Stimulated activated CD4-positive, alpha-beta T cell treated with anti-CD3 and anti-CD28 coated beads, Interleukin-12 subunit alpha, Interleukin-12 subunit beta, amount 100 ng/mL, for 4 hours (primary cell): ENCODE measurements around the gene COL13A1.

Source experiments
- DNase-seq: peaks from one replicate; pipeline ENCODE4 v3.0.0-alpha.2; 2020

COL13A1 gene

DNA sequence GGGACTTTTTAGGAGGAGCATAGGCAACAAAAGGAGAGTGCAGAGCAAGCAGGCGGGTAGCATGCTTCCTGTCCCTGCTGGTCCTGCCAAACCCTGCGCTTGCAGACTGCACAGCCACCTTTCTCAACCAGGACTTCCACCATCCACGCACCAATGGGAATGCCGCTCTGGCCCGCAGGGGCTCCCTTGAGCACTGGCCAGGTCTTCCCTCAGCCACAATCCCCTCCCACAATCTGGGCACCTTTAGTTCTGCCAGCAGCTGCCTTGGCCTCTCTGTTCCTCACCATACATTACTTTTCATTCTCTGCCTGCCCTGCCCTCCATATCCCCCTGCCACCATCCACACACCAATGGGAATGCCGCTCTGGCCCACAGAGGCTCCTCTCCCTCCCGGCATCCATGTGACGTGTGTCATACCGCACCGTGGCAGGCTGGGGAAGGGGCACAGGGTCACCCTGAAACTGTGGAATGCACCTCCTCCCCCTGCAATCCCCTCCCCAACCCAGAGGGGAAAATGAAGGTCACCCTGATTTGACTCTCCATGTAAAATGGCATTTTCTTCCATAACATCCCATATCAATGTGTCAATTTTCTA lies 153.6 kb downstream of the COL13A1 start:
- DNase-seq: no peak

DNA sequence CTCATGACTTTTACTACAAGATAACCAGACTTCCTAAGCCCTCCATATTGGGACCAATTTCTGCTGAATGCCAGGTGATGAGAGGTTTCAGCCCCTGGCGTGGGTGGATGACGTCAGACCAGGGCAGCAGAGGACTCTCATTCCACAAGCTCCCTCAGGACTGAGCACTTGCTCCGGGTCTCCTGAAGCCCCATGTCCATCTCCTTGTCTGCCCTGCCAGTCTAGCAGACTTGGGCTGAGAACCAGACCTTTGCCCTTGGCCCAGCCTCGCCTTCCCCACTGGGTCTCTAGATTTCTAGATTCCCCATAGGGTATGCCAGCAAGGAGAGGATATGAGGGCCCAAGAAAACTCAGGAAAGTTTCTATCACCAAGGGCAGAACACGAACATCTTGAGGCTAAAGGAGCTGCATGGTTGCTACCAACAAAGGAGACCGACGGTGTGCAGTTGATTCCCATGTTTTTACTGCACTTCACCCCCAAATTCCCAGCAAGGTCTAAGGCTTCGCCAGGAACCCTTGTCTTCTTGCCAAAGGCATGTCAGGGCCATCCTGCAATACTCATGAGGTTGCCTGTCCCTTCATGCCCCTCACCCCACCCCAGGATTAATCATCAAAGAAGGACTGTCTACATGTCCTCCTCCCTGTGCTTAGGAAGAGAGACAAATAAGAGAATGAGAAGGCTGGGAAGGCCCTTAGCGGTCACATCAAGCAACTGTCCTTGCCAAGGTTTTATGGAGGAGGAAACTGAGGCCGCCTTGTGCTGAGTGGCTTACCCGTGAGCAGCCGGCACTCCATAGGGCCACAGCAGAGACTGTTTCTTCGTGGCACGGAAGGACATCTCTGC lies 154.4 kb downstream of the COL13A1 start:
- no peak for DNase-seq

DNA sequence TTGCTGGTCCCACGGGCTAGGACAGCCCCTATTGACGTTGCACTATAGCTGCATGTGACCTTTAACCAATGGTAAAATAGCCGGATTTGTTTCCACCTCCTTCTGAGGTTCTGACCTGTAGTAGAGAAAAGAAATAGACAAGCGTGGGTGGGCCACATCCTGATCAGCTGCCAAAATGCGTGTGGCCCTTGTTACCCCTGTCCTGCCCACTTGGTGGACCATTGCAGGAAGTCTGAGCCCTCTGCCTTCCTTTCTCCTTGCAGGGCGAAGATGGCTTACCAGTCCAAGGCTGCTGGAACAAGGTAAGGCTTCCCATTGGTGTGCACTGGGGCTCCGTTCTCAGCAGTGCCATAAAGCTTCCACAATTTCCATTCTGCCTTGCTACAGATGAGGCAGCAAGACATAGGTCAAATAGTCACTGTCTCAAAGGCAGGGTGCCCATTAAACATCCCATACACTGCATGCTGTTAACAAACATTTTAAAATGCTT lies 155.1 kb downstream of the COL13A1 start:
- no peak for DNase-seq

DNA sequence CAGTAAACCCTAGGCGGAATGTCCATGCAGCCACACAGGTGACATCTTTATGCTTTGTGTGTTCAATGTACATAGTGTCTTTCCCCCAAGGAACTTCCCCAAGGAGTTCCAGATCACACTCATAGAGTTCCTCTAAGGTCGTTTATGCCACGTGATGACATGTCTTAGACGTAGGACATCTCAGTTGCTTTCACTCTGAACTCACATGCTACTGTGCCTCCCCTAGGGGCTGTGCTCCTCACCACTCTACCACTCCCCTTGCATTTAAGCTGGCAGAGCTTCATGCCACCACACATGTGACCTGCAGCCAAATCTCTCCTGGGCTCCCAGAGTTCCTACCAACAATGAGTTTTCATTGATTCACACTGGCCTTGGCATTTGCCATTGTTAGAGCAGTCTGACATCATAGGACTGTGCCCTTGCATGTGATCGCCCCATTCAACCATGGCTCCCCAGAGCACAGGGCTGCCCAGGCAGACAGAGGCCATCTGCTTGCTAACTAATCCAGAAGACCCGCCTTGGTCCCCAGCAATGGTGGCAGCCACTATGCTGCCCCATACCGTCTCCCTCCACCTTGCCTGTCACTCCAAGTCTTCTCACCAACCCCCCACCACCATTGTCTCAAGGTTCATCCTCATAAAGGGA lies 155.7 kb downstream of the COL13A1 start:
- no peak for DNase-seq

DNA sequence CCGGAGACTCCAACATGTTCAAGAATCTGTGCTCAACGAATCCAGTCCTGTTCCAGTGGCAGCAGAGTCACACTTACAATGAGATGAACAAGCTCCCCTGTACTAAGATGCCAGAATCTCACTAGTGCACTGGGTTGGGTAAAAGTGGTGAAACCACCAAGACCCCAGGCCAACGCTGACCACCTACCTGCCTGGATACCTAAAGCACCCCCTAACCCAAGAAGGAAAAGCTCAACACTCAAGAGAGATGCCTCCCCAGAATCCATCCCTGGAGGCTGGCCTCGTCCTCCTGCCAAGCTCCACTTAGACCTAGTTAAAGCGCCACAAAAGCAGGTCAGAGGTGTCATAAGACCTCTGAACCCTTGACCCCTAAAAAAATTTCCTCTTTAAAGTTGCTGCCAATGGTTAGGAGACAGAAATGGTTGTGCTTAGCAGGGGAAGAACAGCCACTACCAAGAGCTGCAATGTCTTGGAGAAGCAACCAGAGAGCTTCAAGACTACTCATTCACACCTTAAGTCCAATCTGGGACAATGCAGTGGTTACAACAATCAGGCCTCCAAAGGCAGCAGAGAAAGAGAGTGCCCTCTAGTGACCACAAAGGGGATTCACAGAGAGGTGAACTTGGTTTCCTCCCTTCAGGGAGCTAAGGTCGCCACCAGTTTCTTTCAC lies 156.3 kb downstream of the COL13A1 start:
- no peak for DNase-seq

DNA sequence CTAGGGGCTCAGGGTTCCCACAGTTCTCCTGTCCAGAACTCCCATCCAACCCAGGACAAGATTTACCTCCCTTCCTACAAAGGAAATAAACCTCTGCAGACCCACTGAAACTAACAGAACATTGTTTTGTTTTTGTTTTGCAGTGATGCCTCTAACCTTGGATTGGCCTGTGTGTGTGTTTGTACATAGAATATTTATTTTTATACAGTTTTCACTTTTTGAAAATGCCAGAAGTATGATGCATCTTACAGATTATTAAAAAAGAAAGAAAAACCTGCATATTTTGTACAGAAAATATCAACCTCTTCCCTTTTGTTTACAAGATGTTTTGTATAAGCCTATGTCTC lies 156.8 kb downstream of the COL13A1 start:
- DNase-seq: no peak

DNA sequence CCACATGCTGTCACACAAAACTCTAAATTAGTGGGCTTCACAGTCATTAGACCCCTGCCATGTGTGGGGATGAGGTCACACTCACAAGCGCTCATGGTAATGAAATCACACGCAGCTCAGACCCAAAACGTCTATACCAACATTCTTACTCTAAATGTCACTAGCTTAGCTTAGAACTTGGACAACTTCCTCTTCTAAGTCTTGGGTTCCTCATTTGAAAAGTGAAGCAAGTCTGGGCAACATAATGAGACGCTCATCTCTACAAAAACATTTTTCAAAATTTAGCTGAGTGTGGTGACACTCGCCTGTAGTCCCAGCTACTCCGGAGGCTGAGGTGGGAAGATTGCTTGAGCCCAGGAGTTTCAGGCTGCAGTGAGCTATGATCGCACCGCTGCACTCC lies 158.2 kb downstream of the COL13A1 start:
- no peak for DNase-seq

DNA sequence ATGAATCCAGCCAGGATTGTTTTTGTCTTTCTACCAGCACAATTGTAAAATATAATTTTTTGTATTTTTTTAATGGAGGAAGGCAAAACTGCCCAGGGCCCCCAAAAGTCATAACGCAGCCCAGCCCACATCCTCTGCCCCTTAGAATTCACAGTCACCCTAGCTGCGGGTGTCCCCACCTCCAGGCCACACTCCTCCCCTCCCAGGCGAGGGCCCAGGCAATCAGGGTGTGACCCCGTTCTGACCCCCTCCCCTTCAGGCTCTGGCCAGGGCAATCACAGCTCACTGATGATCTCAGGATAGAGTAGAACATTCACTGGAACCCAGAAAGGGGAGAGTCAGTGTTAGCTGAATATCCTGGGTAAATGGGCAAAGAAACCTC lies 158.9 kb downstream of the COL13A1 start:
- DNase-seq: no peak

DNA sequence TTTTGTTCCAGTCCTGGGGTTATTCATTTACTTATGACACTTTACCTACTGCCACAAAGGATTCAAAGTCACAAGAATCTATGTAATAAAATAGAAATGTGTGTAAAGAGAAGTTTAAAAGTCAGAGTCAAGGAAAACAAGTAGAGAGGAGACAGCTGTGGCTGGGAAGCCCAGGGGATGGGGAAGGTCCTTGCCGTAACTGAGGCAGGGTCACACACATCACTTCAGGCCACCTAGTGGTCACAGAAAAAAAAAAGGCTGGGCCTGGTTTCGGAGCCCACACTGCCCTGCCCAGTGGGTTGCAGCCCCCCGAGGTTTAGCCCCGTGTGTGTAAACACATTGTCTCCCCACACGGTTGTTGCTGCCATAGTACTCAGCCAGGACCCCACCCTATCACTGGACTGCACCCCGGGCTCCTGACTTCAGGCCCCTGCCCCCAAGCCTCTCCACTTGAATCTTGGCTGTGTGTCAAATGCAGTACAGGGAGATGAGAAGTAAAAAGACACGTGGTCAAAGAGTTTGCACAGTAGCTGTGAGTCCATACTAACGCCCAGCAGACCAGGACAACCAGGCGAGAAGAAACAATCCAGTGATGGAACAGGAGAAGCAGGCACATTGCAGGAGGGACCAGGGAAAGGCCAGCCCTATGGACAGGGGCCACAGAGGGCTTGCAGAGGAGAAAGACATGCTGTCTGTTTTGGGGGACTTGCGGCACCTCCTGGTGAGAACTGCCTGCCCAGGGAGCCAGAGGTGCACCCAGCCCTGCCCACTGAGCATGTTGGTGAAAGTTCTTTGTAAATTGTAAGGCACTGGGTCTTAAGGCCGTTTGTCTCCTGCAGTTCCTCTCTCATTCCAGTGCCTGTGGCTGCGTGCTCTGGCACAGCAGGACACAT lies 159.5 kb downstream of the COL13A1 start:
- no peak for DNase-seq

DNA sequence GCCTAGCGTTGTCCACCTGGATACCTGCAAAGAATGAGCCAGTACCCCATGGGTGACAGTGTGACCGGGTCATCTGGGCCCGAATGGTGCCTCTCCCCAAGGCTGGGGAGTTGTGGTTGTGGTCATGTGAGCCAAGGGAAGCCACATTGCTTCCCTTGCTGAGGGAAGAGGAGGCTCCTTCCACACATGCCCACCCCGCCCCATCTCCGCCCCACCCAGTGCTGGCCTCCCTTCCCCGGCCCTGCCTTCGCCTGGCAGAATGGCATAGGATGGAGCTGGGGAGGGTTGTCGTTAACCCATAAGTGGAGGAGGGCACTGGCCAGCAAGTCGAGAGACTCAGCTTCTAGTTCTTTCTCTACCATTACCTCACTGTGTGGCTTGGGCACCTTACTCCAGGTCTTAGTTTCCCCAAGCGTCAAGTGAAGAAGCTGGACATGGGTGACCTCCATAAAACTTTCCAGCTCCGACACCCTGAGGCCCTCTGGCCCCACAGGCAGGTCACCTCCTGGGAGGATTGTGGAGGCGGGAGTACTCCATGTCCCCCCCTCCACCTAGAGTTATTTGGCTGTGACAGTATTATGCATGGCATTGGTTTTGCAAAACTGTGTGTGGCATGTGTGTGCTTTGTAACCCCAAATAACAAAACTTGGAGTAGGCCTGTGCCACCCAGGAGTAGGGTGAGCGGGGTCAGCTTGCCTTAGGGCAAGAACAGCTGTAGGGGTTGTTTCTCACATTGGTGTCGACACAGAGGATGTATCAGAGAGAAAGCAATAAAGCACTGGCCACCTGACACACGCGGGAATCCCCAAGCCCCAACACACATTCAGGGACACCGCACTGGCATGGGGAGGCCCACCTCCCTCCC lies 160.4 kb downstream of the COL13A1 start:
- DNase-seq: no peak

DNA sequence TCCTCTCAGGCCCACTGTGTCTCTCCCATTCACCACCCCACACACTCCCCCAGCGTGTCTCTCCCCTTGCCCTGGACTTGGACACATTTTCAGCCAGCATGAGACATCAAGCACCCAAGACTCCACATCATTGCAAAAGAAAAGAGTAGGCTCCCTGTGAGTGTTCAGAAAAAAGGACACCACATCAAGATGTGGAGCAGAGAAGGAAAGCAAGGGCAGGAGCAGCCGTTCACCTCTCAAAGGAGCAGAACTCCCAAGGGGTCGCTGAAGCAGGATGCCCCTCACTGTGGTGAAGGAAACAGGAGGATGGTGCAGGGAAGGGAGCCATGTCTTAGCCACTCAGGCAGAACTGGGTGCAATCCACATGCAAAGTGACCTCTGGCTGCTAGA lies 161.0 kb downstream of the COL13A1 start:
- no peak for DNase-seq

DNA sequence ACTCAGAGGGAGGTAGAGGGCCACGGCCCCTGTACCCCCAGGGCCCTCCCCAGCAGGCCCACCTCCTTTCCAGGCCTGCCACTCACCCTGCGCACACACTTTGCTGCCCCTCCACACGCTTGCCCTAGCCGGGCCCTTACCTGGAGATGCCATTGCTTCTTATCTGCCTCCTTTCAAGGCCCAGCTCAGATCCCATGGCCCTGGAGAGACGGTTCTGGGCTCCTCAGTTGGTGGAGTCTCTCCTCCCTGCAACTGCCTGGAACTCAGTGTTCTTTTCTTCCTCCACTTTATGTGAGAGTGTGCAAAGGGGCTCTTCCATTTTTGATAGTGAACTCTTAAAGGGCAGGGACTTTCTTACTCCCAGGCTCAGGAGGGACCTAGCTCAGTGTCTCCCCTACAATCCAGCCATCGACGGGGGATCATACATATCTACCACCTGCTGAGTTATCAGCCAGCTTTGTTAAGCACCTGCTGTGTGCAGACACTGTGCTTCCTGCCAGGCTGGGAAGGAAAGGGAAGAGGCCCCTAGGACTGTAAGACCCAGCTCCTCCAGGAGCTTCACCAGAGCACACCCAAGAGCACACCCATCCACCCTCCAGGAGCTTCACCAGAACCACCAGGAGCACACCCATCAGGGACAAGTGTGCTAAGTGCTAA lies 161.6 kb downstream of the COL13A1 start:
- no peak for DNase-seq

DNA sequence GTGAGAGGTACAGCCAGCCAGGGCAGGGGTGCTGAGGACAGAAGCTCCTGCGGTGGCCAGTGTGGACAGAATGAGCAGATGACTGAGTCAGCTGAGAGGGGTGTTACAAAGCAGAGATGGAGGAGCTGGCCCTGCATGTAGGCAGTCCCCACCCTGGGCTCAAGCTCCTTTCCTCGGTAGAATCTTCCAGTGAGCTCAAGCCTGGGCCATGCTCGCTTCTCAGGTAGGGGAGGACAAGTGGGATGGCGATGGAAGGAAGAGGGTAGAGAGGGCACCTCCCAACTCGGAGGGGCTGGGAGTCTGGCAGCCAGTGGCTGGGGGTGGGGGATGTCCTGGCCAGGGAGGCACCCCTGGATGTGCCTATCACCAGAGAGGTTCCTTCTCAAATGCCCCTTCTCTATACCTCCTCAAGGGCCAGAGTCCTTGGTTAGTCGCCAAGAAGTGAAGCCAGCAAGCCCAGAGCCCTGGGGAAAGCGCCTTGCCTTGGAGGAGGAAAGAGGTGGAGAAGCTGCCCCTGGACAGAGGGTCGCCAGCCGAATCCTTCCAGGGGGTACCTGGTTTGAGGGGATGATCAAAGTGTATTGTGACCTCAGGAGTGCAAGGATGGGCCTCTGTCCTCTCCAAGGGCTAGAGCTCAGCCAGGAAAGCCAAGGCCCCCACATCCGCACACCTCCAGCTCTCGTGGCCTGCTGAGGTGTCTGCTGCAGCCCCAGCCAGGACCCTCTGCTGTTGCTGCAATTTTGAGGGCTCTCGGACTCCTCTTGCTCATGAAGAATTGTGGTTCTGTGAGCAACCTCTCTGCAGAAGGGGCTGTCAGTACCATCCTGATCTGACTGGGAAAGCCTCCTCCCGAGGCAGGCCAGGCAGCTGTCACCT lies 162.4 kb downstream of the COL13A1 start:
- no peak for DNase-seq

DNA sequence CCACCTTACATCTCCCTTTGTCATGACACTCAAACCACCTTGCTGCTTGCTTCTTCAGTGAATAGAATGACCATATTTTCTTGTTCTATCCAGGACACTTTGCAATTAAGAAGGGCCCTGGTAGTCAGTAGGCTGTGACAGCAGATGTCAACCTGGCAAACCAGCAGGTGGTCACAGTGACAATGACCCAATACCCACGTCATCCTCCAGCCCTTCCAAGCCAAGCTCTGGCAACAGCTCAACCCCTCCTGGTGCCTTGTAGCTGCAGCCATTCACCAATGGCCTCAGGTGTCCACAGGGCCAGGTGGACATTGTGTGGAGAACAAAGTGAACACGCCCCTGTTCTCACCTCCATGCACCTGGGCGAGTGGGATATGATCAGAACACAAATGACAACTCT lies 163.4 kb downstream of the COL13A1 start:
- no peak for DNase-seq

DNA sequence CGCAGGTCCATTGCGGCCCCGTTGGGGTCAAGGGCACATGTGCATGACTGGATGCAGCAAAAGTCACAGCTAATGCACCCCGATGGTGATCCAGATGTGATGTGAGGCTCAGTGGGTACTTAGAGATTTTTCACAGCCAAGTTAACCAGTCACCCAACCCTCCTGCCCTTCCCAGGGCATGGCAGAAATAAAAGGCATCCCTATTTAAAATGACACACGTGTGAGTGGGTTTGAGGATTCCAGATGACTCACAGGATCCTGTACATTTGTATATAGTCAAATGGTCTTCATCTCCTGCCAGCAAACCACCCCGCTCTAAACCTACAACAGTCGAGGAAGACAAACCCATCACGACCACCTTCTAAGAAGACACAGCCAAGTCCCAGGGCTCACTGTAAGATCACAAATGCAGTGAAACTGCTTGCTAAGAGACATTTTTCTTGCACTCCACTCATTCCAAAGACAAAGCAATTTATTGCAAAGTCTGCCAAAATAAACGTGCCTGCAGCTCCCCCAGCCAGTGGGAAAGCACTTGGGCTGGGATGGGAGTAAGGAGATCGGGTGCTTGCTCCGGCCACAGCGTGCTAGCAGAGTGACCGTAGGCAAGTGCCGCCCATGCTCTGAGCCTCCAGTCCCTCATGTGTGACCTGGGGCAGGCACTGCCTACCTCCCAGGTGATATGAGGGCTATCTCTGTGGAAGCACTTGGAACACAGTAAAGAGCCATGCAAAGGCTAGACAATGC lies 164.4 kb downstream of the COL13A1 start:
- DNase-seq: no peak

DNA sequence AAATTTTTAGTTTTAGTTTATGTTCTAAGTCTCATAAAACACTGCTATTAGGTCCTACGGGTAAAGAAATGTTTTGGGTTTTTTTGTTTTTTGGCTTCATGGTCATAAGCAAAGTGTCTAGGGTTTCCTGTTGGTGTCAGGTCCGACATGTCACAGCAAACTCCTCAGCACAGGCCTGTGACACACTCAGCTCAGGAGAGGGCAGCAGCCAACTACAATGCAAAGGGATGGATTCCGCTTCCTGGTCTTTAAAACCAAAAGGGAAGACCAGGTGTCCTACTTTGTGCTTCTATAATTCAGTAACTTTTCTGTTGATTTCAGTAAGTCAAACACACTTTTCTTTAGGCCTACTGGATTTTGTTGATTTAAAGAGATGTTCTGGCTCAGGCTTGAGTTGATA lies 167.1 kb downstream of the COL13A1 start:
- no peak for DNase-seq

DNA sequence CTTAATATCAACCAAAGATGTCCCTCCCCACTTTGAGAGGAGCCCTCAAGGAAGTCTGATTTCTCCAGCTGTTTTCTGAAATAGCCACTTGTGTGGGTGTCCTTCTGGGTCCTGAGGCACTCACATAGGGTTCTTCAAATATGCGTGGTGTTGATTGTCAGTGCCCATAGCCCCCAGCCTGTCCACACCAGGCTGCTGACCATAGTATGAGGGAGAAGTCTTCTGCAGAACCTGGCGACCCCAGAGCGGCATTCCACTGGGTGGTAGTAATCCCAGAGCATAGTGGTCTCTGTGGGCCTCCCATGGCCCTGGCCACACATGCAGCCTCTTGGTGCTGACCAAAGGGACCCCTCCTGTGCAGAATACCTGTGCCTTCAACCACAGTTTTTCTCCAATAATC lies 168.3 kb downstream of the COL13A1 start:
- DNase-seq: no peak

DNA sequence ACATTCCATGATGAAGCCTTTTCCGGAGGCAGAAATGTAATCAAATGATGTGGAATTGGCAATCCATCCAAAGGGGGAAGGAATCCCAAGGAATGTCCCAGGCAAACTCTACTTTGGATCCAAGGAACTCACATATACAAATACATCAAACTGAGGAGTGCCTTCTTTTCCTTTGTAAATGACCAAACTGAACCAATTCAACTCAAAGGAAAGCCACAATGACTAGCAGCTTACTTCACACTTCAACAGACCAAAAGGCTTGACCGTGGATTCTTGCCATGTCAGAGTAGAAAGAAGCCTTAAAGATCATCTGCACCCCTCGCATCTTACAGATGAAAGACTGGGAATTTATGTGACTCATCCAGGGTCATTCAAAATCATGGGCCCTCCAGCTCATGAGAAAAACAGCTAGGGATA lies 171.3 kb downstream of the COL13A1 start:
- no peak for DNase-seq

DNA sequence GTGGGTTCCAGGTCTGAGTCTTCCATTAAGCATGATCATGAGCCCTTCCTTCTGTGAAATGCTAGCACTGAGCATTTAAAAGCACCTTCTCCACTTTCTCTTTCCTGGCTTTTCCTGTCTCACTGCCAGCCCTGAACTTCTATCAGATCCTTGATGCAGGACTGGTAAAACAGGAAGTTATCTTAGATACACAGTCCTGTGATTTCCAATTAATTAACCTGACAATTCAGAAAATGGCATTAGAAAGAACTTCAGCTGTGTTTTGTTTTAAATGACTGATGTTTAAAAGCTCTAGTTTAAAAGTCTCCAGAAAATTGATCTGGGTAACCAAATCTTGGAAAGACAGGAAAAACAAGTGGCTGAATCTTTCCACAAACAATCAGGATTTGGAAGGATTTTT lies 172.0 kb downstream of the COL13A1 start:
- no peak for DNase-seq
